GM19043 (cell line): Measurements from ENCODE around the gene NKAIN2.

Experiments
- ATAC-seq: cut with Tn5 transposase; IDR thresholded peaks from one replicate; pipeline ENCODE4 v1.9.1; 2021; ENCODE audit warnings: low read depth; ENCODE audit not compliant: unreplicated experiment

Gene NKAIN2

GRCh38 chr6:124073820-124074587, 270.3 kb downstream of the NKAIN2 start:
- ATAC-seq = no peak

GRCh38 chr6:124074606-124075005, 270.9 kb downstream of the NKAIN2 start:
- ATAC-seq = no peak

- ATAC-seq = no peak
Observed at GRCh38 chr6:124076336-124077048, 272.8 kb downstream of the NKAIN2 start.

GRCh38 chr6:124078169-124078568, 274.5 kb downstream of the NKAIN2 start:
- ATAC-seq = no peak

- ATAC-seq = no peak
Observed at GRCh38 chr6:124080483-124080882, 276.8 kb downstream of the NKAIN2 start.

- ATAC-seq = no peak
Observed at GRCh38 chr6:124090491-124090890, 286.8 kb downstream of the NKAIN2 start.

GRCh38 chr6:124099520-124099919, 295.9 kb downstream of the NKAIN2 start:
- no peak for ATAC-seq

- no peak for ATAC-seq
Observed at GRCh38 chr6:124110514-124110913, 306.8 kb downstream of the NKAIN2 start.

GRCh38 chr6:124119596-124119995, 315.9 kb downstream of the NKAIN2 start:
- ATAC-seq = no peak

- ATAC-seq = no peak
Observed at GRCh38 chr6:124123617-124124209, 320.0 kb downstream of the NKAIN2 start.

- no peak for ATAC-seq
Observed at GRCh38 chr6:124131259-124131658, 327.6 kb downstream of the NKAIN2 start.

- ATAC-seq = no peak
Observed at GRCh38 chr6:124131779-124132178, 328.1 kb downstream of the NKAIN2 start.

- no peak for ATAC-seq
Observed at GRCh38 chr6:124132256-124132655, 328.6 kb downstream of the NKAIN2 start.

GRCh38 chr6:124142852-124143251, 339.2 kb downstream of the NKAIN2 start:
- no peak for ATAC-seq

- no peak for ATAC-seq
Observed at GRCh38 chr6:124143435-124143834, 339.8 kb downstream of the NKAIN2 start.

- ATAC-seq = no peak
Observed at GRCh38 chr6:124147621-124148020, 344.0 kb downstream of the NKAIN2 start.

GRCh38 chr6:124148236-124148957, 344.7 kb downstream of the NKAIN2 start:
- no peak for ATAC-seq

GRCh38 chr6:124149646-124150045, 346.0 kb downstream of the NKAIN2 start:
- ATAC-seq = no peak

GRCh38 chr6:124158024-124158423, 354.4 kb downstream of the NKAIN2 start:
- ATAC-seq = no peak

- no peak for ATAC-seq
Observed at GRCh38 chr6:124163676-124164075, 360.0 kb downstream of the NKAIN2 start.

GRCh38 chr6:124164343-124164742, 360.7 kb downstream of the NKAIN2 start:
- ATAC-seq = no peak
